Uterus (tissue), 4 donors: ENCODE measurements around the gene RNPS1. TPM values are rescaled to one million over a fixed set of nuclear protein-coding genes. Genes with fewer than 3 reads are reported as not detected.

Experiments
- DNase-seq, 2 donors: peaks; one replicate each; pipeline ENCODE4 v3.0.0-alpha.2; 2019 to 2020
- H3K27ac ChIP-seq, 2 donors: fragments of 200-600 bp; sonication (generic); 1 replicate in 1 of 2; 2 replicates in 1 of 2; pipeline ENCODE4 v1.5.1; 2016 to 2018
- H3K27me3 ChIP-seq, 2 donors: fragments of 200-600 bp; sonication (generic); one replicate each; pipeline ENCODE4 v1.5.1; 2018 to 2019; ENCODE audit warnings: control low read depth in 1 of 2
- H3K36me3 ChIP-seq, 2 donors: fragments of 200-600 bp; sonication (generic); one replicate each; pipeline ENCODE4 v1.5.1; 2019; ENCODE audit warnings: control low read depth in 1 of 2
- H3K4me1 ChIP-seq, 2 donors: fragments of 200-600 bp; sonication (generic); one replicate each; pipeline ENCODE4 v1.5.1; 2018 to 2019; ENCODE audit warnings: control low read depth in 1 of 2
- H3K4me3 ChIP-seq, 2 donors: fragments of 200-600 bp; sonication (generic); 1 replicate in 1 of 2; 2 replicates in 1 of 2; pipeline ENCODE4 v1.5.1; 2018 to 2019; ENCODE audit warnings: mild to moderate bottlenecking in 1 of 2
- H3K9me3 ChIP-seq, 2 donors: fragments of 200-600 bp; sonication (generic); one replicate each; pipeline ENCODE4 v1.5.1; 2019; ENCODE audit warnings: control low read depth in 1 of 2
- POLR2A ChIP-seq, 2 donors: fragments of 450-650 bp; IDR thresholded peaks; one replicate each; pipeline ENCODE4 v1.6.1; 2016; ENCODE audit warnings: antibody characterized with exemption in 2 of 2, mild to moderate bottlenecking in 1 of 2, moderate library complexity in 1 of 2
- intact Hi-C: fragments of 100-400 bp; cut with DNase I; formaldehyde crosslinking; loops from one replicate; pipeline ENCODE4 v1.15.1; 2023; ENCODE audit warnings: low total_unique reads
- total RNA-seq, 4 donors: library from RNA; depleted of rRNA in 3 of 4; stranded (reverse); fragments of >200 nt in 3 of 4; gene quantifications; one replicate each; pipeline versions ENCODE4 v1.1.0 to v1.2.4, GENCODE V29; 2014 to 2023
- TF ChIP-seq, protein P1 (sequence below), 4 experiments: fragments of 200-600 bp in 2 of 4; fragments of 450-650 bp in 2 of 4; sonication (generic) in 2 of 4; IDR thresholded peaks; one replicate each; pipeline ENCODE4 v1.5.1; 2016 to 2019; ENCODE audit warnings: antibody characterized with exemption in 4 of 4, mild to moderate bottlenecking in 2 of 4, moderate library complexity in 1 of 4
- donor health status: DM: yes; HTN: yes; CAD: no.

Gene RNPS1
- total RNA-seq, 4 donors from 2014 or later: 36.1 to 175 (median 85.5) TPM

- intact Hi-C loops: no loop called here
- H3K36me3 ChIP-seq: no peaks in the 10 kb centered on the region
- H3K27me3 ChIP-seq: peaks cover 5 to 7% of the 10 kb centered on the region in 2 donors
- no peak overlapping the region for H3K27ac ChIP-seq
- H3K9me3 ChIP-seq: no peaks in the 10 kb centered on the region
- H3K4me3 ChIP-seq: no peak overlapping the region
- TF ChIP-seq, protein P1, sequence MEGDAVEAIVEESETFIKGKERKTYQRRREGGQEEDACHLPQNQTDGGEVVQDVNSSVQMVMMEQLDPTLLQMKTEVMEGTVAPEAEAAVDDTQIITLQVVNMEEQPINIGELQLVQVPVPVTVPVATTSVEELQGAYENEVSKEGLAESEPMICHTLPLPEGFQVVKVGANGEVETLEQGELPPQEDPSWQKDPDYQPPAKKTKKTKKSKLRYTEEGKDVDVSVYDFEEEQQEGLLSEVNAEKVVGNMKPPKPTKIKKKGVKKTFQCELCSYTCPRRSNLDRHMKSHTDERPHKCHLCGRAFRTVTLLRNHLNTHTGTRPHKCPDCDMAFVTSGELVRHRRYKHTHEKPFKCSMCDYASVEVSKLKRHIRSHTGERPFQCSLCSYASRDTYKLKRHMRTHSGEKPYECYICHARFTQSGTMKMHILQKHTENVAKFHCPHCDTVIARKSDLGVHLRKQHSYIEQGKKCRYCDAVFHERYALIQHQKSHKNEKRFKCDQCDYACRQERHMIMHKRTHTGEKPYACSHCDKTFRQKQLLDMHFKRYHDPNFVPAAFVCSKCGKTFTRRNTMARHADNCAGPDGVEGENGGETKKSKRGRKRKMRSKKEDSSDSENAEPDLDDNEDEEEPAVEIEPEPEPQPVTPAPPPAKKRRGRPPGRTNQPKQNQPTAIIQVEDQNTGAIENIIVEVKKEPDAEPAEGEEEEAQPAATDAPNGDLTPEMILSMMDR (IDR thresholded peaks at IDR 0.05): no peak
- TF ChIP-seq POLR2A (IDR thresholded peaks at IDR 0.05): no peak
- no peak for DNase-seq
- peaks cover 0 to 12% of the 10 kb centered on the region in 2 donors for H3K4me1 ChIP-seq
Measured at GRCh38 chr16:2238838-2239675, 28.9 kb downstream of the RNPS1 start.

GRCh38 chr16:2238150-2238837 lies 29.6 kb downstream of the RNPS1 start:
- DNase-seq: no peak
- Histone ChIP-seq H3K4me3 (no peak overlapping the region), H3K27me3 (peaks cover 5 to 7% of the 10 kb centered on the region in 2 donors), H3K9me3 (no peaks in the 10 kb centered on the region), H3K27ac (no peak overlapping the region), H3K4me1 (peaks cover 0 to 12% of the 10 kb centered on the region in 2 donors), H3K36me3 (no peaks in the 10 kb centered on the region)
- intact Hi-C loops: no loop called here
- TF ChIP-seq POLR2A (IDR thresholded peaks at IDR 0.05): no peak
- TF ChIP-seq, protein P1 (IDR thresholded peaks at IDR 0.05): no peak

DNA sequence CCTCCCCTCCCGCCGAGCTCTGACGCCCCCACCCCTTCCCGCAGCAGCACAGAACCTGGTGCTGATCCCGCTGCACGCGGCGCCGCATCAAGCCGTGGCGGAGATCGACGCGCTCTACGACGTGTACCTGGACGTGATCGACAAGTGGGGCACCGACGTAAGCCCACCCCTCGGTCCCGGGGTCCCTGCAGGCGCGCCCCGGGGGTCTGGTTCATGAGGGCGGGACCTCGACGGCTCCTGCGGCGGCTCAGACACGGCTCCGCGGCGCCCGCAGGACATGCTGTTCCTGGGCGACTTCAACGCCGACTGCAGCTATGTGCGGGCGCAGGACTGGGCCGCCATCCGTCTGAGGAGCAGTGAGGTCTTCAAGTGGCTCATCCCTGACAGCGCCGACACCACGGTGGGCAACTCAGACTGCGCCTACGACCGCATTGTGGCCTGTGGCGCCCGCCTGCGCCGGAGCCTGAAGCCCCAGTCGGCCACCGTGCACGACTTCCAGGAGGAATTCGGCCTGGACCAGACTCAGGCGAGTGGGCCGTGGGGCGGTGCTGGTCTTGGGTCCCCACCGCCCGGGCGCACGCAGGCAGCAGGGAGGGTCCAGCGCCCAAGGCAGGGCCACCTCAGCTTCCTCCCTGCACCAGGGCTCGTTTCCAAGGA lies 30.3 kb downstream of the RNPS1 start:
- Histone ChIP-seq H3K4me3 (no peak overlapping the region), H3K4me1 (peaks cover 0 to 12% of the 10 kb centered on the region in 2 donors), H3K27me3 (peaks cover 5 to 7% of the 10 kb centered on the region in 2 donors), H3K27ac (no peak overlapping the region), H3K36me3 (no peaks in the 10 kb centered on the region), H3K9me3 (no peaks in the 10 kb centered on the region)
- TF ChIP-seq POLR2A (IDR thresholded peaks at IDR 0.05): no peak
- TF ChIP-seq, protein P1 (IDR thresholded peaks at IDR 0.05): no peak
- intact Hi-C loops: no loop called here
- no peak for DNase-seq

DNA sequence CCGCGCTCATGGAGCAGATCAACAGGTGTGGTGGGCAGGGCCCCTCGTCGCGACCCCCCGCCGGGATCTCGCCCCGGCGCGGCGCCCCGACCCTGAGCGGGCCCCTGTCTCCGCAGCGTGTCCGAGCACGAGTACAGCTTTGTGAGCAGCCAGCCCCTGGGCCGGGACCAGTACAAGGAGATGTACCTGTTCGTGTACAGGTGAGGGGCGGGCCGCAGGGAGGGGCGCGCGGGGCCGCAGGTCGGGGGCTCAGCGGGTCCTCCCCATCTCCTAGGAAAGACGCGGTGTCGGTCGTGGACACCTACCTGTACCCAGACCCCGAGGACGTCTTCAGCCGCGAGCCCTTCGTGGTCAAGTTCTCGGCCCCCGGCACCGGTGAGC lies 30.8 kb downstream of the RNPS1 start:
- DNase-seq: no peak
- H3K36me3 ChIP-seq: no peaks in the 10 kb centered on the region
- intact Hi-C loops: no loop called here
- no peak overlapping the region for H3K27ac ChIP-seq
- peaks cover 5 to 7% of the 10 kb centered on the region in 2 donors for H3K27me3 ChIP-seq
- no peaks in the 10 kb centered on the region for H3K9me3 ChIP-seq
- TF ChIP-seq POLR2A (IDR thresholded peaks at IDR 0.05): no peak
- TF ChIP-seq, protein P1 (IDR thresholded peaks at IDR 0.05): no peak
- H3K4me1 ChIP-seq: peaks cover 0 to 12% of the 10 kb centered on the region in 2 donors
- H3K4me3 ChIP-seq: no peak overlapping the region
